ENCODE measurements around the gene ZMIZ1. TPM values are rescaled to one million over a fixed set of nuclear protein-coding genes. Genes with fewer than 3 reads are reported as not detected.

Gene ZMIZ1
- total and polyA plus RNA-seq, 4 donors, result 3.9 to 19.1 (median 9.8) TPM

DNA sequence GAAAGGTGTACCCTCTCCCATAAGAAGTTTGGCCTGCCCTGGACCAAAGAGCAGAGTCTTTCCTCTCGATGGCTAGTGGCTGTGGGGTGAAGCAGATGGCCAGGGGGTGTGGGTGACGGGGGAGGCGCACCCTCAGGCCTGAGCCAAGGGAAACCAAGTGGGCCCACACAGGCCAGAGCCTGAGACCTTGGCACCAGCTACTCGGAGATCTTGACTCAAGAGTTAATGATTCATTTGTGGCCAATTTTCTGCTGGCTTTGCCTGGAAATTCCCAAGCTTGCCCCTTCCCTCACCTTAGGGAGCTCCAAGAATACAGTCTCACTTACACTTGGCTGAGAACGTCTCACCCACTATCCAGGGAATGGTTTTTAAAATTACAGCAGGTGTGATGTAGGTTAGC is 42.7 kb downstream of the ZMIZ1 start:
- H3K27me3 ChIP-seq (ENCODE audit: control insufficient read depth in 4 of 4, insufficient read depth in 4 of 4, low read length in 3 of 4), result no peaks in the 10 kb centered on the region
- 31% methylated on average over 5 of the region's 5 CpGs for WGBS
- no peak for DNase-seq (ENCODE audit: low spot score)
- H3K27ac ChIP-seq (ENCODE audit: low read depth in 1 of 2, low read length in 2 of 2), result peak overlapping the region in 1 of 2 donors; percentile 48
- peaks cover 25 to 37% (median 28%) of the 10 kb centered on the region in 4 donors for H3K4me1 ChIP-seq (ENCODE audit: control insufficient read depth in 4 of 4, insufficient read depth in 4 of 4, low read length in 3 of 4)
- H3K36me3 ChIP-seq (ENCODE audit: control insufficient read depth in 4 of 4, insufficient read depth in 3 of 4, low read depth in 1 of 4, low read length in 3 of 4), result no peaks in the 10 kb centered on the region
- H3K9ac ChIP-seq (ENCODE audit: low read depth in 1 of 2, low read length in 2 of 2), result peak overlapping the region in 1 of 2 donors; percentile 14
- no peak overlapping the region for H3K4me3 ChIP-seq (ENCODE audit: low read depth in 1 of 3, low read length in 3 of 3)
- TF ChIP-seq, protein P1, sequence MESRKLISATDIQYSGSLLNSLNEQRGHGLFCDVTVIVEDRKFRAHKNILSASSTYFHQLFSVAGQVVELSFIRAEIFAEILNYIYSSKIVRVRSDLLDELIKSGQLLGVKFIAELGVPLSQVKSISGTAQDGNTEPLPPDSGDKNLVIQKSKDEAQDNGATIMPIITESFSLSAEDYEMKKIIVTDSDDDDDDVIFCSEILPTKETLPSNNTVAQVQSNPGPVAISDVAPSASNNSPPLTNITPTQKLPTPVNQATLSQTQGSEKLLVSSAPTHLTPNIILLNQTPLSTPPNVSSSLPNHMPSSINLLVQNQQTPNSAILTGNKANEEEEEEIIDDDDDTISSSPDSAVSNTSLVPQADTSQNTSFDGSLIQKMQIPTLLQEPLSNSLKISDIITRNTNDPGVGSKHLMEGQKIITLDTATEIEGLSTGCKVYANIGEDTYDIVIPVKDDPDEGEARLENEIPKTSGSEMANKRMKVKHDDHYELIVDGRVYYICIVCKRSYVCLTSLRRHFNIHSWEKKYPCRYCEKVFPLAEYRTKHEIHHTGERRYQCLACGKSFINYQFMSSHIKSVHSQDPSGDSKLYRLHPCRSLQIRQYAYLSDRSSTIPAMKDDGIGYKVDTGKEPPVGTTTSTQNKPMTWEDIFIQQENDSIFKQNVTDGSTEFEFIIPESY (IDR thresholded peaks at IDR 0.05), result no peak
- TF ChIP-seq SP1 (IDR thresholded peaks at IDR 0.05) (peak; percentile 22), JUND (IDR thresholded peaks at IDR 0.05) (peak in 1 of 2 donors; percentile 36), RAD21 (IDR thresholded peaks at IDR 0.05) (peak in 1 of 2 donors; percentile 14), HNF4A (conservative IDR thresholded peaks at IDR 0.05) (peak; percentile 26 to 44), RXRA (IDR thresholded peaks at IDR 0.05) (peak; percentile 38 to 41), FOXA1 (IDR thresholded peaks at IDR 0.05) (no peak)
- H3K9me3 ChIP-seq (ENCODE audit: control insufficient read depth in 4 of 4, low read length in 3 of 4), result no peaks in the 10 kb centered on the region

DNA sequence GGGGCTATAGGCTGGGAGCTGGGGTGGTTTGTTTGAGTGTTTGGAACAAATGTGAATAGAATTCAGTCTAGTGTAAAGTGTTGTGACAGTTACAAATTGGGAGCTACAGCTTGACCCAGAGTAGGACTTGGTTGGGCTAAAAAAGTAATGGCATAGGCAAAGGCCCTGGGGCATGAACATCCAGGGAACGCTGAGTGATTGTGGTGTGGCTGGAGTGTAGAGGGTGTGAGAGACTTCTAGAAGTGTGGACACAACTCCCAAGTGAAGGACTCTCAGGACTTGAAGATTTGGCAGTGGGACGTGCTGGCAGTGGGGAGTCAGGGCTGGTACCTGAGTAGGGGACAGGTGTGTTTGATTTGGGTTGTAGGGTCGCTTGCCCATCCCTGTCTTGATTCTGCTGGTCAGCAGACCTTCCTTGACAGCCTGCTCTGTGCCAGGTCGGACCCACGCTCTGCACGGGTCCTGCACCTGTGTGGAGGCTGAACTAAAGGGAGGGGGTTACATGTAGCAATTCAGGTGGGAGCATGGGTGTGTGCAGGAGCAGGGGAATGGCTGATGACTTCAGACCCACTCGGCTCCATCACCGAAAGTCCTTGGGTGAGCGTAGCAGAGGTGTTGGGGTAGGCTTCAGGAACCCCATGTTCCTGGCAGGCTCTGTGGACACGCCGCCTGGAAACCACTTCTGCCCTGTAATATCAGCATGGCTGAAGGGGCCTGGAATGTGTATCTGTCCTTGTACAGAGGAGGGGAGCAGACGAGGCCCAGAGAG is 43.3 kb downstream of the ZMIZ1 start:
- no peaks in the 10 kb centered on the region for H3K36me3 ChIP-seq (ENCODE audit: control insufficient read depth in 4 of 4, insufficient read depth in 3 of 4, low read depth in 1 of 4, low read length in 3 of 4)
- 86% methylated on average over 12 of the region's 12 CpGs for WGBS

More for the DNA sequence above, 43.3 kb downstream of the ZMIZ1 start:
- H3K4me3 ChIP-seq (ENCODE audit: low read depth in 1 of 3, low read length in 3 of 3), result no peak overlapping the region
- no peak for DNase-seq (ENCODE audit: low spot score)
- H3K27ac ChIP-seq (ENCODE audit: low read depth in 1 of 2, low read length in 2 of 2), result peak overlapping the region in 1 of 2 donors; percentile 48
- TF ChIP-seq RAD21 (IDR thresholded peaks at IDR 0.05), result no peak
- TF ChIP-seq TAF1 (conservative IDR thresholded peaks at IDR 0.05), result no peak
- no peak for TF ChIP-seq NR2F2 (IDR thresholded peaks at IDR 0.05)
- TF ChIP-seq RXRA (IDR thresholded peaks at IDR 0.05), result no peak
- TF ChIP-seq, protein P2, sequence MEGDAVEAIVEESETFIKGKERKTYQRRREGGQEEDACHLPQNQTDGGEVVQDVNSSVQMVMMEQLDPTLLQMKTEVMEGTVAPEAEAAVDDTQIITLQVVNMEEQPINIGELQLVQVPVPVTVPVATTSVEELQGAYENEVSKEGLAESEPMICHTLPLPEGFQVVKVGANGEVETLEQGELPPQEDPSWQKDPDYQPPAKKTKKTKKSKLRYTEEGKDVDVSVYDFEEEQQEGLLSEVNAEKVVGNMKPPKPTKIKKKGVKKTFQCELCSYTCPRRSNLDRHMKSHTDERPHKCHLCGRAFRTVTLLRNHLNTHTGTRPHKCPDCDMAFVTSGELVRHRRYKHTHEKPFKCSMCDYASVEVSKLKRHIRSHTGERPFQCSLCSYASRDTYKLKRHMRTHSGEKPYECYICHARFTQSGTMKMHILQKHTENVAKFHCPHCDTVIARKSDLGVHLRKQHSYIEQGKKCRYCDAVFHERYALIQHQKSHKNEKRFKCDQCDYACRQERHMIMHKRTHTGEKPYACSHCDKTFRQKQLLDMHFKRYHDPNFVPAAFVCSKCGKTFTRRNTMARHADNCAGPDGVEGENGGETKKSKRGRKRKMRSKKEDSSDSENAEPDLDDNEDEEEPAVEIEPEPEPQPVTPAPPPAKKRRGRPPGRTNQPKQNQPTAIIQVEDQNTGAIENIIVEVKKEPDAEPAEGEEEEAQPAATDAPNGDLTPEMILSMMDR (IDR thresholded peaks at IDR 0.05; ENCODE audit: low read depth, low read length, missing input control), result no peak
- TF ChIP-seq, protein P3, sequence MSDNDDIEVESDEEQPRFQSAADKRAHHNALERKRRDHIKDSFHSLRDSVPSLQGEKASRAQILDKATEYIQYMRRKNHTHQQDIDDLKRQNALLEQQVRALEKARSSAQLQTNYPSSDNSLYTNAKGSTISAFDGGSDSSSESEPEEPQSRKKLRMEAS (IDR thresholded peaks at IDR 0.05), result no peak
- TF ChIP-seq, protein P4, sequence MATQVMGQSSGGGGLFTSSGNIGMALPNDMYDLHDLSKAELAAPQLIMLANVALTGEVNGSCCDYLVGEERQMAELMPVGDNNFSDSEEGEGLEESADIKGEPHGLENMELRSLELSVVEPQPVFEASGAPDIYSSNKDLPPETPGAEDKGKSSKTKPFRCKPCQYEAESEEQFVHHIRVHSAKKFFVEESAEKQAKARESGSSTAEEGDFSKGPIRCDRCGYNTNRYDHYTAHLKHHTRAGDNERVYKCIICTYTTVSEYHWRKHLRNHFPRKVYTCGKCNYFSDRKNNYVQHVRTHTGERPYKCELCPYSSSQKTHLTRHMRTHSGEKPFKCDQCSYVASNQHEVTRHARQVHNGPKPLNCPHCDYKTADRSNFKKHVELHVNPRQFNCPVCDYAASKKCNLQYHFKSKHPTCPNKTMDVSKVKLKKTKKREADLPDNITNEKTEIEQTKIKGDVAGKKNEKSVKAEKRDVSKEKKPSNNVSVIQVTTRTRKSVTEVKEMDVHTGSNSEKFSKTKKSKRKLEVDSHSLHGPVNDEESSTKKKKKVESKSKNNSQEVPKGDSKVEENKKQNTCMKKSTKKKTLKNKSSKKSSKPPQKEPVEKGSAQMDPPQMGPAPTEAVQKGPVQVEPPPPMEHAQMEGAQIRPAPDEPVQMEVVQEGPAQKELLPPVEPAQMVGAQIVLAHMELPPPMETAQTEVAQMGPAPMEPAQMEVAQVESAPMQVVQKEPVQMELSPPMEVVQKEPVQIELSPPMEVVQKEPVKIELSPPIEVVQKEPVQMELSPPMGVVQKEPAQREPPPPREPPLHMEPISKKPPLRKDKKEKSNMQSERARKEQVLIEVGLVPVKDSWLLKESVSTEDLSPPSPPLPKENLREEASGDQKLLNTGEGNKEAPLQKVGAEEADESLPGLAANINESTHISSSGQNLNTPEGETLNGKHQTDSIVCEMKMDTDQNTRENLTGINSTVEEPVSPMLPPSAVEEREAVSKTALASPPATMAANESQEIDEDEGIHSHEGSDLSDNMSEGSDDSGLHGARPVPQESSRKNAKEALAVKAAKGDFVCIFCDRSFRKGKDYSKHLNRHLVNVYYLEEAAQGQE (IDR thresholded peaks at IDR 0.05), result no peak
- TF ChIP-seq FOXA1 (IDR thresholded peaks at IDR 0.05), result no peak
- TF ChIP-seq SP1 (IDR thresholded peaks at IDR 0.05), result no peak
- TF ChIP-seq, protein P5, sequence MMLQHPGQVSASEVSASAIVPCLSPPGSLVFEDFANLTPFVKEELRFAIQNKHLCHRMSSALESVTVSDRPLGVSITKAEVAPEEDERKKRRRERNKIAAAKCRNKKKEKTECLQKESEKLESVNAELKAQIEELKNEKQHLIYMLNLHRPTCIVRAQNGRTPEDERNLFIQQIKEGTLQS (IDR thresholded peaks at IDR 0.05), result no peak
- TF ChIP-seq GABPA (IDR thresholded peaks at IDR 0.05 in 1 of 2, conservative IDR thresholded peaks at IDR 0.05 in 1 of 2), result no peak
- TF ChIP-seq HNF4G (IDR thresholded peaks at IDR 0.05), result no peak
- TF ChIP-seq FOXA2 (IDR thresholded peaks at IDR 0.05), result no peak
- no peak for TF ChIP-seq HNF4A (conservative IDR thresholded peaks at IDR 0.05)
- no peak for TF ChIP-seq EGR1 (IDR thresholded peaks at IDR 0.05; ENCODE audit: low read depth in 2 of 2)
- no peak for TF ChIP-seq JUND (IDR thresholded peaks at IDR 0.05)
- TF ChIP-seq, protein P1 (IDR thresholded peaks at IDR 0.05), result no peak
- no peak for TF ChIP-seq YY1 (IDR thresholded peaks at IDR 0.05)
- peak overlapping the region in 1 of 2 donors; percentile 14 for H3K9ac ChIP-seq (ENCODE audit: low read depth in 1 of 2, low read length in 2 of 2)
- no peaks in the 10 kb centered on the region for H3K9me3 ChIP-seq (ENCODE audit: control insufficient read depth in 4 of 4, low read length in 3 of 4)
- H3K27me3 ChIP-seq (ENCODE audit: control insufficient read depth in 4 of 4, insufficient read depth in 4 of 4, low read length in 3 of 4), result no peaks in the 10 kb centered on the region
- H3K4me1 ChIP-seq (ENCODE audit: control insufficient read depth in 4 of 4, insufficient read depth in 4 of 4, low read length in 3 of 4), result peaks cover 25 to 37% (median 30%) of the 10 kb centered on the region in 4 donors
